ENCODE data around the gene KCNMA1.

GRCh38 chr10:77513781-77514331 lies 123.8 kb downstream of the KCNMA1 start:
- TF ChIP-seq POLR2A (IDR thresholded peaks at IDR 0.05; ENCODE audit: low read depth) (no peak), CTCF (IDR thresholded peaks at IDR 0.05) (no peak), POLR2AphosphoS5 (IDR thresholded peaks at IDR 0.05) (peak; percentile 6 to 63), EP300 (IDR thresholded peaks at IDR 0.05) (no peak)
